H1 (cell line): ENCODE data around the gene TRDN. TPM values are rescaled to one million over a fixed set of nuclear protein-coding genes. Genes with fewer than 3 reads are reported as not detected.

ENCODE experiments used
- CTCF ChIA-PET: fragments of 300-600 bp; sonication (Branson Sonifier 250); formaldehyde crosslinking; loops from one replicate; lab custom pipeline; 2021; ENCODE audit not compliant: partially characterized antibody; lab: Charles Lee
- POLR2A ChIA-PET: fragments of 300-600 bp; sonication (Branson Sonifier 250); formaldehyde crosslinking; loops from one replicate; lab custom pipeline; 2021; ENCODE audit warnings: inconsistent platforms; ENCODE audit not compliant: partially characterized antibody; lab: Charles Lee
- DNase-seq, 2 experiments: peaks; one replicate each; pipeline versions ENCODE4 v3.0.0 to v3.0.0-alpha.2; 2010 to 2022; ENCODE audit warnings: low spot score in 2 of 2, low read depth in 1 of 2, mixed read lengths in 1 of 2
- FAIRE-seq: peaks from 2 replicates; lab custom pipeline; 2011; peaks lifted over from hg19 to GRCh38; lab: Jason Lieb, UNC
- H2AFZ ChIP-seq: 2 replicates; pipeline ENCODE4 v1.8.1; 2012; ENCODE audit warnings: low read length, inconsistent platforms
- H2AK5ac ChIP-seq: 2 replicates; pipeline ENCODE4 v1.6.1; 2013; ENCODE audit warnings: low read depth, low read length
- H2BK120ac ChIP-seq: replicated peaks from 2 replicates; pipeline ENCODE3; 2013; ENCODE audit warnings: low read depth, low read length, inconsistent platforms
- H2BK12ac ChIP-seq: 2 replicates; pipeline ENCODE4 v1.6.1; 2013; ENCODE audit warnings: low read depth, low read length
- H2BK15ac ChIP-seq: 2 replicates; pipeline ENCODE4 v1.6.1; 2013; ENCODE audit warnings: low read length
- H2BK20ac ChIP-seq: 2 replicates; pipeline ENCODE4 v1.6.1; 2013; ENCODE audit warnings: low read length
- H2BK5ac ChIP-seq: 2 replicates; pipeline ENCODE4 v1.6.1; 2013; ENCODE audit warnings: low read depth, low read length
- H3K14ac ChIP-seq: 2 replicates; pipeline ENCODE4 v1.6.1; 2013; ENCODE audit warnings: inconsistent platforms; ENCODE audit not compliant: insufficient read length
- H3K18ac ChIP-seq: 2 replicates; pipeline ENCODE4 v1.6.1; 2013; ENCODE audit warnings: low read length; ENCODE audit errors: extremely low read depth
- H3K23ac ChIP-seq: 2 replicates; pipeline ENCODE4 v1.6.1; 2013; ENCODE audit warnings: inconsistent platforms; ENCODE audit not compliant: insufficient read length
- H3K23me2 ChIP-seq: 2 replicates; pipeline ENCODE4 v1.6.1; 2013; ENCODE audit warnings: low read depth, low read length
- H3K27ac ChIP-seq: 2 replicates; pipeline ENCODE4 v1.6.1; 2011; ENCODE audit warnings: low read depth, low read length, inconsistent platforms
- H3K27me3 ChIP-seq, 4 experiments: replicated peaks in 1 of 4; 1 replicate in 1 of 4; 2 replicates in 3 of 4; pipeline versions ENCODE4 v1.6.1 to v1.8.1; 2011 to 2013; ENCODE audit warnings: low read length in 3 of 4, mild to moderate bottlenecking in 3 of 4, inconsistent platforms in 2 of 4, mixed read lengths in 2 of 4, moderate library complexity in 1 of 4; ENCODE audit not compliant: control insufficient read depth in 3 of 4, insufficient read depth in 3 of 4; ENCODE audit errors: extremely low read depth in 1 of 4
- H3K36me3 ChIP-seq, 4 experiments: 2 replicates each; pipeline versions ENCODE4 v1.6.1 to v1.8.1; 2011 to 2013; ENCODE audit warnings: mild to moderate bottlenecking in 4 of 4, low read length in 3 of 4, moderate library complexity in 2 of 4, control low read depth in 1 of 4, inconsistent platforms in 1 of 4; ENCODE audit not compliant: insufficient read depth in 4 of 4, control insufficient read depth in 2 of 4
- H3K4ac ChIP-seq: replicated peaks from 2 replicates; pipeline ENCODE3; 2013; ENCODE audit warnings: low read length, low read depth, mixed read lengths, inconsistent platforms; ENCODE audit not compliant: insufficient read length
- H3K4me1 ChIP-seq, 4 experiments: replicated peaks in 1 of 4; 1 replicate in 1 of 4; 2 replicates in 3 of 4; pipeline versions ENCODE4 v1.6.1 to v1.8.1; 2011 to 2013; ENCODE audit warnings: low read length in 3 of 4, inconsistent platforms in 2 of 4, mixed read lengths in 1 of 4; ENCODE audit not compliant: insufficient read depth in 4 of 4, control insufficient read depth in 3 of 4
- H3K4me2 ChIP-seq, 2 experiments: 2 replicates each; pipeline versions ENCODE4 v1.6.1 to v1.8.1; 2011 to 2013; ENCODE audit warnings: low read depth in 2 of 2, low read length in 2 of 2, control low read depth in 1 of 2, inconsistent platforms in 1 of 2, mild to moderate bottlenecking in 1 of 2; ENCODE audit not compliant: insufficient read depth in 1 of 2
- H3K4me3 ChIP-seq, 4 experiments: fragments of 200-600, 300-600 bp in 1 of 4; sonication (generic), shearing (Covaris generic), sonication (Bioruptor Twin) in 1 of 4; 2 replicates each; pipeline versions ENCODE4 v1.5.1 to v1.8.1; 2011 to 2016; ENCODE audit warnings: low read length in 4 of 4, low read depth in 3 of 4, control low read depth in 2 of 4, inconsistent platforms in 2 of 4, mild to moderate bottlenecking in 2 of 4, mixed read lengths in 1 of 4, moderate library complexity in 1 of 4; ENCODE audit not compliant: insufficient read depth in 2 of 4; ENCODE audit errors: extremely low read depth in 1 of 4
- H3K56ac ChIP-seq: replicated peaks from 2 replicates; pipeline ENCODE3; 2013; ENCODE audit warnings: low read depth, mild to moderate bottlenecking, mixed read lengths, low read length, inconsistent platforms; ENCODE audit not compliant: insufficient read length
- H3K79me1 ChIP-seq: 2 replicates; pipeline ENCODE4 v1.6.1; 2013; ENCODE audit warnings: low read depth, low read length, control low read depth
- H3K79me2 ChIP-seq, 2 experiments: 2 replicates each; pipeline versions ENCODE4 v1.6.1 to v1.8.1; 2012 to 2013; ENCODE audit warnings: low read length in 2 of 2, mild to moderate bottlenecking in 2 of 2, inconsistent platforms in 1 of 2; ENCODE audit not compliant: insufficient read depth in 2 of 2, control insufficient read depth in 1 of 2
- H3K9ac ChIP-seq, 4 experiments: replicated peaks in 1 of 4; 1 replicate in 1 of 4; 2 replicates in 3 of 4; pipeline versions ENCODE4 v1.6.1 to v1.8.1; 2011 to 2013; ENCODE audit warnings: low read depth in 3 of 4, low read length in 3 of 4, control low read depth in 2 of 4, mild to moderate bottlenecking in 2 of 4, moderate library complexity in 2 of 4, inconsistent platforms in 1 of 4; ENCODE audit errors: extremely low read depth in 1 of 4
- H3K9me3 ChIP-seq, 2 experiments: 2 replicates each; pipeline versions ENCODE4 v1.6.1 to v1.8.1; 2012 to 2013; ENCODE audit warnings: mild to moderate bottlenecking in 2 of 2, moderate library complexity in 2 of 2, control low read depth in 1 of 2, inconsistent platforms in 1 of 2, low read depth in 1 of 2, low read length in 1 of 2, mixed read lengths in 1 of 2; ENCODE audit not compliant: insufficient read depth in 2 of 2
- H4K20me1 ChIP-seq, 2 experiments: replicated peaks in 1 of 2; 2 replicates each; pipeline versions ENCODE3 to v1.8.1; 2011 to 2013; ENCODE audit warnings: inconsistent platforms in 2 of 2, low read length in 2 of 2, mild to moderate bottlenecking in 1 of 2; ENCODE audit not compliant: insufficient read depth in 2 of 2, control insufficient read depth in 1 of 2
- H4K5ac ChIP-seq: 2 replicates; pipeline ENCODE4 v1.6.1; 2013; ENCODE audit warnings: low read length, low read depth, mixed read lengths, inconsistent platforms; ENCODE audit not compliant: insufficient read length
- H4K8ac ChIP-seq: 2 replicates; pipeline ENCODE4 v1.8.0; 2013; ENCODE audit warnings: mild to moderate bottlenecking, moderate library complexity, low read length, inconsistent platforms; ENCODE audit not compliant: insufficient read depth; ENCODE audit errors: extremely low read depth
- H4K91ac ChIP-seq: replicated peaks from 2 replicates; pipeline ENCODE3; 2013; ENCODE audit warnings: low read length, mixed read lengths, inconsistent platforms; ENCODE audit not compliant: insufficient read length
- PHF8 ChIP-seq: fragments of 200-600 bp; sonication (generic); conservative IDR thresholded peaks from 2 replicates; pipeline ENCODE4 v1.7.1; 2012; ENCODE audit warnings: low read depth, mild to moderate bottlenecking, inconsistent platforms, low read length, moderate library complexity
- SIN3A ChIP-seq, 2 experiments: IDR thresholded peaks in 1 of 2; conservative IDR thresholded peaks in 1 of 2; 2 replicates each; pipeline ENCODE4 v1.6.1; 2011 to 2012; ENCODE audit warnings: low read length in 2 of 2, improper control_type of control experiment in 1 of 2, low read depth in 1 of 2, mild to moderate bottlenecking in 1 of 2
- TAF7 ChIP-seq: optimal IDR thresholded peaks from 2 replicates; pipeline ENCODE3; 2011; ENCODE audit warnings: low read depth, mild to moderate bottlenecking, inconsistent platforms, low read length, moderate library complexity, borderline replicate concordance
- WGBS, 2 experiments: shearing (Covaris generic) in 1 of 2; methylation state at CpG; one replicate each; pipeline versions ENCODE4 v1.1.6 to v1.1.7; 2013 to 2015; ENCODE audit warnings: low lambda C conversion rate in 2 of 2, mixed read lengths in 2 of 2, inconsistent platforms in 1 of 2, low coverage in 1 of 2, missing lambda C conversion rate in 1 of 2; ENCODE audit not compliant: insufficient replicate concordance in 2 of 2, insufficient coverage in 1 of 2, insufficient read length in 1 of 2; ENCODE audit errors: extremely low coverage in 1 of 2, missing lambda C conversion rate in 1 of 2; 5-methylcytosine and 5-hydroxymethylcytosine counted together
- polyA plus RNA-seq, 7 experiments: library from polyadenylated mRNA; depleted of rRNA in 3 of 7; stranded (reverse) in 5 of 7; unstranded in 2 of 7; fragments of >200 nt in 5 of 7; fragments of 200-250 nt in 2 of 7; gene quantifications; 1 replicate in 5 of 7; 2 replicates in 1 of 7; 4 replicates in 1 of 7; pipeline versions ENCODE4 v1.2.1 to v1.2.3, GENCODE V29; 2011 to 2013; ENCODE audit warnings: missing spikeins in 2 of 7, mixed read lengths in 2 of 7
- total RNA-seq: library from RNA; stranded (reverse); fragmentation: NEBNext Ultra II Directional; extraction: Animal tissue kit (Norgen Biotek cat#: 25700); gene quantifications from 2 replicates; pipeline ENCODE4 v1.2.1, GENCODE V29; 2021
- TF ChIP-seq, protein P1 (sequence below): IDR thresholded peaks from 2 replicates; pipeline ENCODE4 v1.6.1; 2012; ENCODE audit warnings: low read length, inconsistent platforms

TRDN gene
- total and polyA plus RNA-seq, 2 of the 8 experiments (the other 6 are each of a cell fraction or from before 2014, with no cell fraction given), result 1.6 to 41.6 TPM

DNA sequence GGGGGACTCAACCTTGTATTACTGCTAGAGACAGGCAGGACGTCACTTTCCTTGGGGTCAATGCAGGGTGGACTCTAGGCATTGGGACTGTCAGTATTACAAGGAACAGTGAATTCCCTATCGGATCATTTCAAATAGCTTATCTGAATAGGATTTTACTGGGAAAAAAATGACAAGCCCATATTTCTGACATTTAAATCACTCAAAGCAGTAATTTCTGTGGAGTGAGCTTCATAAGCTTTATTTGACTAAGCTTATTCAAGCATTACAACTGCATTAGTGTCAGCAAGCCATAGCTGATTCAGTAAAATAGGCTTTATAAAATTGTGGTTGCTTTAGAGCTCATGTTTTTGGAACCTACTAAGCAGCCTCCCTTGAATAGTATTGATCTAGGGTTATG lies 44.3 kb downstream of the TRDN start:
- Histone ChIP-seq H3K79me1 (no peaks in the 10 kb centered on the region), H3K36me3 (no peaks in the 10 kb centered on the region; a peak in 1 of 8 replicates), H2BK12ac (no peak overlapping the region), H3K27ac (no peak overlapping the region), H3K9ac (no peak overlapping the region), H2BK20ac (no peak overlapping the region), H4K91ac (no peak overlapping the region), H4K20me1 (no peaks in the 10 kb centered on the region), H3K27me3 (no peaks in the 10 kb centered on the region), H4K5ac (no peak overlapping the region), H2AFZ (no peak overlapping the region), H3K4me1 (peaks cover 0 to 6% (median under 1%) of the 10 kb centered on the region in 4 experiments; a peak in 2 of 7 replicates), H3K4ac (no peak overlapping the region), H3K4me3 (no peak overlapping the region), H2BK5ac (no peak overlapping the region), H3K14ac (no peak overlapping the region), H3K23me2 (no peaks in the 10 kb centered on the region), H3K4me2 (no peak overlapping the region), H3K23ac (no peak overlapping the region), H2AK5ac (no peak overlapping the region), H2BK15ac (no peak overlapping the region), H4K8ac (no peak overlapping the region), H3K9me3 (peaks cover 3 to 7% of the 10 kb centered on the region in 2 experiments; a peak in 3 of 4 replicates), H3K18ac (no peak overlapping the region), H2BK120ac (no peak overlapping the region), H3K56ac (no peak overlapping the region), H3K79me2 (no peaks in the 10 kb centered on the region)
- no peak for FAIRE-seq
- ChIA-PET POLR2A (no interaction called here), CTCF (no interaction called here)
- 83% methylated on average over 2 of the region's 2 CpGs; no CpG with 5 or more reads in 1 of the 2 experiments for WGBS, 2 experiments
- TF ChIP-seq, protein P1, sequence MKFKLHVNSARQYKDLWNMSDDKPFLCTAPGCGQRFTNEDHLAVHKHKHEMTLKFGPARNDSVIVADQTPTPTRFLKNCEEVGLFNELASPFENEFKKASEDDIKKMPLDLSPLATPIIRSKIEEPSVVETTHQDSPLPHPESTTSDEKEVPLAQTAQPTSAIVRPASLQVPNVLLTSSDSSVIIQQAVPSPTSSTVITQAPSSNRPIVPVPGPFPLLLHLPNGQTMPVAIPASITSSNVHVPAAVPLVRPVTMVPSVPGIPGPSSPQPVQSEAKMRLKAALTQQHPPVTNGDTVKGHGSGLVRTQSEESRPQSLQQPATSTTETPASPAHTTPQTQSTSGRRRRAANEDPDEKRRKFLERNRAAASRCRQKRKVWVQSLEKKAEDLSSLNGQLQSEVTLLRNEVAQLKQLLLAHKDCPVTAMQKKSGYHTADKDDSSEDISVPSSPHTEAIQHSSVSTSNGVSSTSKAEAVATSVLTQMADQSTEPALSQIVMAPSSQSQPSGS, result no peak
- TF ChIP-seq PHF8 (no peak), TAF7 (no peak), SIN3A (conservative IDR thresholded peaks at IDR 0.05 in 1 of 2, IDR thresholded peaks at IDR 0.05 in 1 of 2; ENCODE audit: low read depth in 1 of 2, low read length in 2 of 2) (no peak)
- DNase-seq, result no peak
